ENCODE data around the gene TMEM242. TPM values are rescaled to one million over a fixed set of nuclear protein-coding genes. Genes with fewer than 3 reads are reported as not detected.

TMEM242 gene
- total and polyA plus RNA-seq, 2 of the 13 experiments (the other 11 are each of a cell fraction or from before 2014, with no cell fraction given): 5.6 to 11.1 TPM

GRCh38 chr6:157333537-157333936 lies 10.2 kb upstream of the TMEM242 start (continued):
- TF ChIP-seq ZNF609 (CRISPR knock-in tag; IDR thresholded peaks at IDR 0.05; ENCODE audit: borderline replicate concordance): no peak
- TF ChIP-seq ZBTB26 (CRISPR knock-in tag; IDR thresholded peaks at IDR 0.05; ENCODE audit: borderline replicate concordance): no peak
- TF ChIP-seq RFX5 (IDR thresholded peaks at IDR 0.05; ENCODE audit: low read depth, low read length): no peak
- TF ChIP-seq ZNF274 (CRISPR knock-in tag; IDR thresholded peaks at IDR 0.05): no peak
- no peak for TF ChIP-seq ZNF747 (CRISPR knock-in tag; IDR thresholded peaks at IDR 0.05; ENCODE audit: borderline replicate concordance)
- no peak for TF ChIP-seq ZBED4 (CRISPR knock-in tag; IDR thresholded peaks at IDR 0.05; ENCODE audit: borderline replicate concordance)
- TF ChIP-seq ZNF703 (CRISPR knock-in tag; IDR thresholded peaks at IDR 0.05; ENCODE audit: borderline replicate concordance): no peak
- no peak for TF ChIP-seq ZNF205 (CRISPR knock-in tag; IDR thresholded peaks at IDR 0.05)
- TF ChIP-seq ZKSCAN8 (CRISPR knock-in tag; IDR thresholded peaks at IDR 0.05; ENCODE audit: borderline replicate concordance): no peak
